ENCODE data around the gene COX7B. TPM values are rescaled to one million over a fixed set of nuclear protein-coding genes. Genes with fewer than 3 reads are reported as not detected.

COX7B gene
- total and polyA plus RNA-seq, 2 donors (not counting 3 experiments of a cell fraction or from before 2014, with no cell fraction given), result 229 to 743 TPM

- Histone ChIP-seq H3K27ac (ENCODE audit: insufficient read depth, low read depth, low read length) (no peak overlapping the region), H3K9ac (replicated peaks; ENCODE audit: extremely low read depth, insufficient read depth, low read length) (no peak overlapping the region), H3K9me1 (replicated peaks; ENCODE audit: control insufficient read depth, extremely low read depth, insufficient read depth, low read length) (no peaks in the 10 kb centered on the region), H3K79me2 (ENCODE audit: control insufficient read depth, insufficient read depth, low read length) (no peaks in the 10 kb centered on the region), H2AFZ (ENCODE audit: low read depth, low read length) (no peak overlapping the region), H3K4me3 (replicated peaks in 1 of 3; ENCODE audit: insufficient read depth in 1 of 3, low read depth in 1 of 3, low read length in 3 of 3) (no peak overlapping the region), H3K4me2 (ENCODE audit: insufficient read depth, low read length) (no peak overlapping the region), H3K4me1 (ENCODE audit: control insufficient read depth, extremely low read depth, insufficient read depth, low read length) (peaks cover 2% of the 10 kb centered on the region), H3K27me3 (ENCODE audit: control insufficient read depth in 2 of 2, insufficient read depth in 2 of 2, low read length in 2 of 2) (no peaks in the 10 kb centered on the region), H4K20me1 (replicated peaks; ENCODE audit: control insufficient read depth, extremely low read depth, insufficient read depth, low read length) (no peaks in the 10 kb centered on the region), H3K9me3 (replicated peaks; ENCODE audit: control insufficient read depth, insufficient read depth, low read length) (no peaks in the 10 kb centered on the region), H3K36me3 (ENCODE audit: control insufficient read depth in 2 of 2, extremely low read depth in 1 of 2, insufficient read depth in 2 of 2, low read length in 2 of 2) (no peaks in the 10 kb centered on the region)
- dilution Hi-C loops (cut with MboI; ENCODE audit: extremely low pct_ligation_motif_present, low sequenced_read_pairs), result no loop called here
- TF ChIP-seq MYC (IDR thresholded peaks at IDR 0.05; ENCODE audit: low read depth, low read length), result no peak
- TF ChIP-seq POLR2AphosphoS5 (IDR thresholded peaks at IDR 0.05; ENCODE audit: insufficient read depth, low read depth, low read length), result no peak
- no peak for TF ChIP-seq EZH2 (IDR thresholded peaks at IDR 0.05; ENCODE audit: borderline replicate concordance, low read depth, low read length, severe bottlenecking)
- TF ChIP-seq GATA2 (IDR thresholded peaks at IDR 0.05; ENCODE audit: insufficient read depth, insufficient read length, low read depth, low read length), result no peak
- no peak for TF ChIP-seq POLR2A (IDR thresholded peaks at IDR 0.05; ENCODE audit: low read depth, low read length)
- TF ChIP-seq CTCF (IDR thresholded peaks at IDR 0.05; ENCODE audit: extremely low read depth in 1 of 2, insufficient read depth in 1 of 2, low read depth in 1 of 2, low read length in 2 of 2), result no peak
- no peak for TF ChIP-seq JUN (IDR thresholded peaks at IDR 0.05; ENCODE audit: borderline replicate concordance, insufficient read depth, insufficient read length, low read depth)
- no peak for TF ChIP-seq FOS (IDR thresholded peaks at IDR 0.05; ENCODE audit: borderline replicate concordance, insufficient read depth, low read length)
- TF ChIP-seq, protein P1, sequence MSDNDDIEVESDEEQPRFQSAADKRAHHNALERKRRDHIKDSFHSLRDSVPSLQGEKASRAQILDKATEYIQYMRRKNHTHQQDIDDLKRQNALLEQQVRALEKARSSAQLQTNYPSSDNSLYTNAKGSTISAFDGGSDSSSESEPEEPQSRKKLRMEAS (IDR thresholded peaks at IDR 0.05; ENCODE audit: insufficient read depth, insufficient read length), result no peak
- BruUV-seq (replicated peaks), result no TSS peak
- POLR2A ChIA-PET, result no interaction called here
- CTCF ChIA-PET, result interaction anchor here (1.2 kb wide), 1 partner anchor 36 kb away, joined by 4 read pairs; the partner anchor contains the start of gene ATP7A
- intact Hi-C loops (cut with micrococcal nuclease), result no loop called here
- FAIRE-seq (no peak), DNase-seq (ENCODE audit: low read depth, low spot score) (no peak)
Measured at GRCh38 chrX:77946571-77946970, 47.3 kb downstream of the COX7B start.

Measured in endothelial cell of umbilical vein (primary cell).